Esophagus (tissue), 2 donors: ENCODE measurements around the gene SLC35E3. TPM values are rescaled to one million over a fixed set of nuclear protein-coding genes. Genes with fewer than 3 reads are reported as not detected.
"Not testable (repeated sequence)": the region's sequence is repeated elsewhere in the genome, so short reads cannot be mapped to it uniquely, and the experiment has no call there.

Experiments
- H3K27ac ChIP-seq, 2 donors: one replicate each; pipeline ENCODE4 v1.5.1; 2013; ENCODE audit warnings: low read depth in 2 of 2, mild to moderate bottlenecking in 2 of 2, inconsistent platforms in 1 of 2, low read length in 1 of 2, moderate library complexity in 1 of 2
- H3K27me3 ChIP-seq, 2 donors: one replicate each; pipeline ENCODE4 v1.6.1; 2013; ENCODE audit warnings: low read length in 2 of 2, control low read depth in 1 of 2, mild to moderate bottlenecking in 1 of 2; ENCODE audit not compliant: insufficient read depth in 2 of 2, control insufficient read depth in 1 of 2
- H3K36me3 ChIP-seq, 2 donors: one replicate each; pipeline ENCODE4 v1.6.1; 2013; ENCODE audit warnings: low read length in 1 of 2; ENCODE audit not compliant: control insufficient read depth in 2 of 2, insufficient read depth in 2 of 2
- H3K4me1 ChIP-seq, 2 donors: one replicate each; pipeline ENCODE4 v1.6.1; 2013; ENCODE audit warnings: low read length in 1 of 2; ENCODE audit not compliant: control insufficient read depth in 2 of 2, insufficient read depth in 2 of 2
- H3K4me3 ChIP-seq, 2 donors: one replicate each; pipeline ENCODE4 v1.5.1; 2013; ENCODE audit warnings: low read length in 2 of 2, mild to moderate bottlenecking in 2 of 2, low read depth in 1 of 2, moderate library complexity in 1 of 2
- H3K9me3 ChIP-seq, 2 donors: one replicate each; pipeline ENCODE4 v1.6.1; 2013; ENCODE audit warnings: mild to moderate bottlenecking in 2 of 2, low read depth in 1 of 2, low read length in 1 of 2, moderate library complexity in 1 of 2; ENCODE audit not compliant: control insufficient read depth in 2 of 2, insufficient read depth in 1 of 2
- WGBS, 2 donors: extraction: QIAGEN DNeasy Blood & Tissue Kit; methylation state at CpG; one replicate each; pipeline ENCODE4 v1.1.7; 2013; 5-methylcytosine and 5-hydroxymethylcytosine counted together
- polyA plus RNA-seq, 2 donors: library from polyadenylated mRNA; stranded (reverse); fragments of 200-250 nt; gene quantifications; one replicate each; pipeline ENCODE4 v1.2.3, GENCODE V29; 2013
- donor health status: healthy with polysubstance abuse.
- donor health status: Bipolar disorder and iron deficiency.

SLC35E3 gene
- polyA plus RNA-seq, 2 donors, result 4.3 to 8.2 TPM

DNA sequence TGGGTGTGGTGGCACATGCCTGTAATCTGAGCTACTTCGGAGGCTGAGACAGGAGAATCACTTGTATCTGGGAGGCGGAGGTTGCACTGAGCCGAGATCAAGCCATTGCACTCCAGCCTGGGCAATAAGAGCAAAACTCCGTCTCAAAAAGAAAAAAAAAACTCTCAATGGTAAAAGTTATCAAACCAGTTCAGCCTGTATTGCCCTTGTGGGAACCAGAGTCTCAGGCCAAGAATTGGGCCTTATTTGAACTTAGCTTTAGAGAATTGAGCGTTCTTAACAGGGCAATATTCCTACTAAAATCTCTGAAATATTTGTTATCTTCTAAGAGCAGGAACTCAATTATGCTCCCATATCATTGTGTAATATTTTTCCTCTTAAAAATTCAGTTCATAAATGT is 54.3 kb downstream of the SLC35E3 start:
- Histone ChIP-seq H3K4me3 (no peak overlapping the region), H3K9me3 (no peaks in the 10 kb centered on the region), H3K27me3 (no peaks in the 10 kb centered on the region), H3K27ac (no peak overlapping the region), H3K4me1 (no peaks in the 10 kb centered on the region), H3K36me3 (no peaks in the 10 kb centered on the region)
- WGBS, 2 donors, result 62 to 66% methylated on average over 5 of the region's 5 CpGs

GRCh38 chr12:68801124-68801523 is 55.1 kb downstream of the SLC35E3 start:
- not testable (repeated sequence) for H3K9me3 ChIP-seq, H3K27me3 ChIP-seq, H3K27ac ChIP-seq, H3K4me3 ChIP-seq, H3K4me1 ChIP-seq, H3K36me3 ChIP-seq
- 93 to 94% methylated on average over 7 of the region's 7 CpGs for WGBS, 2 donors

DNA sequence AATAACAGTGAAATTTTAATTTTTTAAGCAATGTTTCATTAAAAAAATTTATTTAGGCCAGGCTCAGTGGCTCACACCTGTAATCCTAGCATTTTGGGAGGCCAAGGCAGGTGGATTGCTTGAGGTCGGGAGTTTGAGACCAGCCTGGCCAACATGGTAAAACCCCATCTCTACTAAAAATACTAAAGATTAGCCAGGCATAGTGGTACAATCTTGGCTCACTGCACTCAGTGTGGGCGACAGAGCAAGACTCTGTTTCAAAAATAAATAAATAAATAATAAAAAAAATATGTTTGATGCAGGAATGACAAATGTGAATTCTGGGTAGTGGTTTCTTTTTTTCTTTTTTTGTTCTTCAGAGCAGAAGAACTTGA is 56.4 kb downstream of the SLC35E3 start:
- not testable (repeated sequence) for H3K4me3 ChIP-seq, H3K9me3 ChIP-seq, H3K36me3 ChIP-seq, H3K27me3 ChIP-seq, H3K4me1 ChIP-seq, H3K27ac ChIP-seq
- 88% methylated on average over 2 of the region's 2 CpGs for WGBS, 2 donors

- not testable (repeated sequence) for H3K36me3 ChIP-seq, H3K4me3 ChIP-seq, H3K27me3 ChIP-seq, H3K27ac ChIP-seq, H3K4me1 ChIP-seq, H3K9me3 ChIP-seq
- 88 to 92% methylated on average over 19 of the region's 19 CpGs for WGBS, 2 donors
Observed at GRCh38 chr12:68802911-68803651, 57.1 kb downstream of the SLC35E3 start.

DNA sequence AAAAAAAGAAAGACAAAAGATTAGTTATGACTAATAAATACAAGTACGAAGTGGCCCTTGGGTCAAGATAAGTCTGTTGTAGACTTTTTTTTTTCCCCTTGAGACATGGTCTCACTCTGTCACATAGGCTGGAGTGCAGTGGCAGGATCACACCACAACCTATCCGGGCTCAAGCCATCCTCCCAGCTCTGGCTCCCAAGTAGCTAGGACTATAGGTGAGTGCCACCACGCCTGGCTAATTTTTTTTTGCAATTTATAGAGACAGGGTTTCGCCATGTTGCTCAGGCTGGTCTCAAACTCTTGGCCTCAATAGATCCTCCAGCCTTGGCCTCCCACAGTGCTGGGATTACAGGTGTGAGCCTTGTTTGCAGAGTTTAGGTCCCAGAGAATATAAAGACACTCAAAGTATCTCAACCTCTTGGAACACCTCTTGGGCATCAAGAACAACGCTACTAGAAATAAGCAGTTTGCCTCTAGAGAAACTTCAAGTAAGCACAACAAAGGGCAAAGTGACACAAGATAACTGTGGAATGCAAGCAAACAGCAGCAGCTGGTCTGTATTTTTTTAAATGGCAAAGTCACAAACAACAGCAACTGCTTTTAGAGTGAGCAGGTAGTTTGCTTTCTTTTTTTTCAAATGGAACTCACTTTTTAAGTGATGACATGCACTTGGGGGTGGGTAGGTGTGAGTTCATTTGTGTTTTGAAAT is 58.1 kb downstream of the SLC35E3 start:
- no peaks in the 10 kb centered on the region for H3K9me3 ChIP-seq
- no peak overlapping the region for H3K27ac ChIP-seq
- H3K4me3 ChIP-seq, result no peak overlapping the region
- H3K4me1 ChIP-seq, result no peaks in the 10 kb centered on the region
- WGBS, 2 donors, result 80 to 94% methylated on average over 5 of the region's 5 CpGs
- H3K27me3 ChIP-seq, result no peaks in the 10 kb centered on the region
- H3K36me3 ChIP-seq, result no peaks in the 10 kb centered on the region

- Histone ChIP-seq H3K4me3 (no peak overlapping the region), H3K27me3 (no peaks in the 10 kb centered on the region), H3K27ac (no peak overlapping the region), H3K9me3 (no peaks in the 10 kb centered on the region), H3K4me1 (no peaks in the 10 kb centered on the region), H3K36me3 (no peaks in the 10 kb centered on the region)
- 77 to 91% methylated on average over 32 of the region's 32 CpGs for WGBS, 2 donors
Observed at GRCh38 chr12:68804657-68805591, 58.9 kb downstream of the SLC35E3 start.

DNA sequence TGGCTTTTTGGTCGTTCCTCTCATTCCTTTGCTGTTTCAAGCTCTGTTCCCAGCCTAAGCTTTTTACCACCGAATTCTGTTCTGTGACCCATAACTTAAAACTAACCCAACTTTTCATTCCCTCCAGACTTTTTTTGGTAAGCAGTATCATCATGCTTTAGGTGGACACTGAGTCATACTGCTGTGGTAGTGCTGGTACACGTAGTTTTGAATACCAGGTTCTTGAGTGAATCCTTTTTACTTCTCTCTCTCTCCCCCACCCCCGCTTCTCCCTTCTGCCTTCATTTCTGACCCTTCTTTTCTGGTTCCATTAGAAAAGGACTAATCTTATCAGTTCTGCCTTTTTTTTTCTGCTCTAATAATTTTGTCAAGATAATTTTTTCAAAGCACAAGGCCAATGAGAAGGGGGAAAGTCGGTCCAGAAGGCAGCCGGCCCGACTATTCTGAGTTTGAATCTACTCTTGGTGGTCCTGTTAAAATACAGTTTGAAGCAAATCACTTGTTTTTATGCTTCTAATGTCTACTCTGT is 59.7 kb downstream of the SLC35E3 start:
- 86 to 88% methylated on average over 7 of the region's 7 CpGs for WGBS, 2 donors
- H3K27ac ChIP-seq, result no peak overlapping the region

DNA sequence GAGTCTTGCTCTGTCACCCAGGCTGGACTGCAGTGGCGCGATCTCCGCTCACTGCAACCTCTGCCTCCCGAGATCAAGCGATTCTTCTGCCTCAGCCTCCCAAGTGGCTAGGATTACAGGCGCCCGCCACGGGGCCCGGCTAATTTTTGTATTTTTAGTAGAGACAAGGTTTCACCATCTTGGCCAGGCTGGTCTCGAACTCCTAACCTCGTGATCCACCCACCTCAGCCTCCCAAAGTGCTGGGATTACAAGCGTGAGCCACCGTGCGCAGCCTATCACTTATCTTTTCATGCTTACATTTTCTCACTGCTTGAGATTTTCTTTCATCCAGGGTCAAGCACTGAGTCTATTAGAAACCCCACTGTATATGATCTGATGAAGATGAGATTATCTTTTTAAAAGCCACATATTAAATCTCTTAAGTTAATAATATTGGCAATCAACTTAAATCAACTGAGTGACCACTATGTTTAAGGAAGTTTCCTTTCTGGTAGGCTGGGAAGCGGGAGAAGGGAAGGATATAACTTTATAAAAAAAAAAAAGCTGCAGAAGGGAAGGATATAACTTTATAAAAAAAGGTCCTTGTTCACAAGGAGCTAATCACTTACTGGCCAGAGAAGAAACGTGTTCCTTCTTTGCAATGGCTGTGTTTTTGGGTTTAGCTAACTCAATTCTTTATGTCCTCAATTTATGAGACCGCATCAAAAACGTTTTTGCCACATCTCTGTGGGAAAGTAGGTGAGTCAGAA is 60.7 kb downstream of the SLC35E3 start:
- Histone ChIP-seq H3K27me3 (no peaks in the 10 kb centered on the region), H3K4me3 (no peak overlapping the region), H3K9me3 (no peaks in the 10 kb centered on the region), H3K4me1 (no peaks in the 10 kb centered on the region), H3K27ac (peak overlapping the region in 1 of 2 donors; percentile 100), H3K36me3 (no peaks in the 10 kb centered on the region)
- 84 to 85% methylated on average over 18 of the region's 18 CpGs for WGBS, 2 donors

More for the DNA sequence above, 59.7 kb downstream of the SLC35E3 start:
- H3K4me1 ChIP-seq, result no peaks in the 10 kb centered on the region
- no peaks in the 10 kb centered on the region for H3K36me3 ChIP-seq
- no peaks in the 10 kb centered on the region for H3K9me3 ChIP-seq
- H3K4me3 ChIP-seq, result no peak overlapping the region
- no peaks in the 10 kb centered on the region for H3K27me3 ChIP-seq

- peak overlapping the region; percentile 71 to 95 for H3K4me3 ChIP-seq
- H3K27me3 ChIP-seq, H3K9me3 ChIP-seq, H3K4me1 ChIP-seq, H3K36me3 ChIP-seq: not testable (repeated sequence)
- WGBS, 2 donors, result 9 to 11% methylated on average over 10 of the region's 10 CpGs
- peak overlapping the region; percentile 99 to 100 for H3K27ac ChIP-seq
Observed at GRCh38 chr12:68807274-68807575, 61.2 kb downstream of the SLC35E3 start.
